IPS-18c (cell line): ENCODE data around the gene SEMA4D.

ENCODE experiments used
- H3K4me3 ChIP-seq: 2 replicates; pipeline ENCODE4 v1.7.0; 2013; ENCODE audit warnings: low read depth, mild to moderate bottlenecking, low read length, moderate library complexity; ENCODE audit not compliant: insufficient read depth
- H3K9me3 ChIP-seq: one replicate; pipeline ENCODE4 v1.6.1; 2013; ENCODE audit warnings: mild to moderate bottlenecking, low read length, moderate library complexity; ENCODE audit not compliant: control insufficient read depth, insufficient read depth

SEMA4D gene

GRCh38 chr9:89370593-89370992, 127.3 kb downstream of the SEMA4D start:
- H3K4me3 ChIP-seq: no peak overlapping the region
- H3K9me3 ChIP-seq: no peaks in the 10 kb centered on the region

- H3K4me3 ChIP-seq: no peak overlapping the region
- H3K9me3 ChIP-seq: no peaks in the 10 kb centered on the region
These were observed 128.9 kb downstream of the SEMA4D start for GRCh38 chr9:89368978-89369377.

GRCh38 chr9:89368550-89368949, 129.4 kb downstream of the SEMA4D start:
- Histone ChIP-seq H3K9me3 (no peaks in the 10 kb centered on the region), H3K4me3 (no peak overlapping the region)

- Histone ChIP-seq H3K4me3 (no peak overlapping the region), H3K9me3 (no peaks in the 10 kb centered on the region)
These were observed 130.0 kb downstream of the SEMA4D start for GRCh38 chr9:89367726-89368437.

- H3K4me3 ChIP-seq: no peak overlapping the region
- H3K9me3 ChIP-seq: no peaks in the 10 kb centered on the region
These were observed 130.6 kb downstream of the SEMA4D start for GRCh38 chr9:89367281-89367680.

GRCh38 chr9:89366711-89367110, 131.2 kb downstream of the SEMA4D start:
- no peaks in the 10 kb centered on the region for H3K9me3 ChIP-seq

GRCh38 chr9:89365532-89365912, 132.4 kb downstream of the SEMA4D start:
- Histone ChIP-seq H3K4me3 (no peak overlapping the region), H3K9me3 (no peaks in the 10 kb centered on the region)

More at GRCh38 chr9:89366711-89367110, 131.2 kb downstream of the SEMA4D start:
- H3K4me3 ChIP-seq: no peak overlapping the region

- H3K4me3 ChIP-seq: no peak overlapping the region
These were observed 133.0 kb downstream of the SEMA4D start for GRCh38 chr9:89364666-89365531.

GRCh38 chr9:89363921-89364665, 133.8 kb downstream of the SEMA4D start:
- Histone ChIP-seq H3K4me3 (no peak overlapping the region), H3K9me3 (no peaks in the 10 kb centered on the region)

More at GRCh38 chr9:89364666-89365531, 133.0 kb downstream of the SEMA4D start:
- H3K9me3 ChIP-seq: no peaks in the 10 kb centered on the region

GRCh38 chr9:89363311-89363670, 134.6 kb downstream of the SEMA4D start:
- no peaks in the 10 kb centered on the region for H3K9me3 ChIP-seq
- H3K4me3 ChIP-seq: no peak overlapping the region

- H3K4me3 ChIP-seq: no peak overlapping the region
- no peaks in the 10 kb centered on the region for H3K9me3 ChIP-seq
These were observed 135.1 kb downstream of the SEMA4D start for GRCh38 chr9:89362647-89363310.

GRCh38 chr9:89361816-89362646, 135.9 kb downstream of the SEMA4D start:
- no peak overlapping the region for H3K4me3 ChIP-seq
- H3K9me3 ChIP-seq: no peaks in the 10 kb centered on the region

- no peaks in the 10 kb centered on the region for H3K9me3 ChIP-seq
- H3K4me3 ChIP-seq: no peak overlapping the region
These were observed 136.9 kb downstream of the SEMA4D start for GRCh38 chr9:89361031-89361430.

- Histone ChIP-seq H3K9me3 (no peaks in the 10 kb centered on the region), H3K4me3 (no peak overlapping the region)
These were observed 137.4 kb downstream of the SEMA4D start for GRCh38 chr9:89360465-89360864.

- peaks cover 2% of the 10 kb centered on the region for H3K9me3 ChIP-seq
- no peak overlapping the region for H3K4me3 ChIP-seq
These were observed 138.1 kb downstream of the SEMA4D start for GRCh38 chr9:89359751-89360261.

- peaks cover 2% of the 10 kb centered on the region for H3K9me3 ChIP-seq
These were observed 138.9 kb downstream of the SEMA4D start for GRCh38 chr9:89358985-89359384.

More at GRCh38 chr9:89358985-89359384, 138.9 kb downstream of the SEMA4D start:
- no peak overlapping the region for H3K4me3 ChIP-seq
